HEK293T (cell line): ENCODE measurements around the gene GPR33.

ENCODE experiments used
- CTCF ChIA-PET: fragments of 350-600 bp; formaldehyde crosslinking; extraction: SDS; loops from one replicate; lab custom pipeline; 2021; ENCODE audit warnings: antibody characterized with exemption, inconsistent platforms; lab: Yijun Ruan, JAX
- POLR2A ChIA-PET: fragments of 350-600 bp; formaldehyde crosslinking; extraction: SDS; loops from one replicate; lab custom pipeline; 2020; ENCODE audit warnings: antibody characterized with exemption, inconsistent platforms; lab: Yijun Ruan, JAX
- DNase-seq: peaks from one replicate; pipeline ENCODE4 v3.0.0; 2012; ENCODE audit warnings: mixed read lengths; ENCODE audit errors: extremely low spot score
- ARNT ChIP-seq: fragments of 450-650 bp; IDR thresholded peaks from 2 replicates; pipeline ENCODE4 v1.6.1; 2017; ENCODE audit warnings: mild to moderate bottlenecking
- BHLHE40 ChIP-seq: fragments of 450-650 bp; IDR thresholded peaks from 2 replicates; pipeline ENCODE4 v1.6.1; 2016; ENCODE audit warnings: mild to moderate bottlenecking, moderate library complexity, borderline replicate concordance
- CTBP1 ChIP-seq: fragments of 450-650 bp; IDR thresholded peaks from 2 replicates; pipeline ENCODE4 v1.6.1; 2016; ENCODE audit warnings: borderline replicate concordance
- ELF4 ChIP-seq: fragments of 450-650 bp; IDR thresholded peaks from 2 replicates; pipeline ENCODE4 v1.6.1; 2017; ENCODE audit warnings: antibody characterized with exemption
- FOXA1 ChIP-seq: fragments of 450-650 bp; IDR thresholded peaks from 2 replicates; pipeline ENCODE4 v1.6.1; 2016; ENCODE audit warnings: mild to moderate bottlenecking
- FOXK2 ChIP-seq: fragments of 450-650 bp; IDR thresholded peaks from 2 replicates; pipeline ENCODE4 v1.6.1; 2016; ENCODE audit warnings: mild to moderate bottlenecking
- FOXM1 ChIP-seq: fragments of 450-650 bp; IDR thresholded peaks from 2 replicates; pipeline ENCODE4 v1.6.1; 2017; ENCODE audit warnings: mild to moderate bottlenecking, borderline replicate concordance
- HDGF ChIP-seq: fragments of 450-650 bp; IDR thresholded peaks from 2 replicates; pipeline ENCODE4 v1.6.1; 2017; ENCODE audit warnings: antibody characterized with exemption, borderline replicate concordance
- L3MBTL2 ChIP-seq: fragments of 450-650 bp; conservative IDR thresholded peaks from 2 replicates; pipeline ENCODE4 v1.6.1; 2016; ENCODE audit warnings: mild to moderate bottlenecking
- LEF1 ChIP-seq: fragments of 450-650 bp; IDR thresholded peaks from 2 replicates; pipeline ENCODE4 v1.6.1; 2017; ENCODE audit warnings: mild to moderate bottlenecking, borderline replicate concordance
- NFRKB ChIP-seq: fragments of 450-650 bp; IDR thresholded peaks from 2 replicates; pipeline ENCODE4 v1.6.1; 2016; ENCODE audit warnings: mild to moderate bottlenecking, moderate library complexity
- SP1 ChIP-seq: fragments of 450-650 bp; IDR thresholded peaks from 2 replicates; pipeline ENCODE4 v1.6.1; 2017
- SUZ12 ChIP-seq: fragments of 450-650 bp; IDR thresholded peaks from 2 replicates; pipeline ENCODE4 v1.6.1; 2016; ENCODE audit warnings: mild to moderate bottlenecking
- TARDBP ChIP-seq: fragments of 450-650 bp; IDR thresholded peaks from 2 replicates; pipeline ENCODE4 v1.6.1; 2016
- ZNF384 ChIP-seq: fragments of 450-650 bp; IDR thresholded peaks from 2 replicates; pipeline ENCODE4 v1.6.1; 2016
- TF ChIP-seq, protein P1 (sequence below): fragments of 450-650 bp; IDR thresholded peaks from 2 replicates; pipeline ENCODE4 v1.6.1; 2016

Gene GPR33

DNA sequence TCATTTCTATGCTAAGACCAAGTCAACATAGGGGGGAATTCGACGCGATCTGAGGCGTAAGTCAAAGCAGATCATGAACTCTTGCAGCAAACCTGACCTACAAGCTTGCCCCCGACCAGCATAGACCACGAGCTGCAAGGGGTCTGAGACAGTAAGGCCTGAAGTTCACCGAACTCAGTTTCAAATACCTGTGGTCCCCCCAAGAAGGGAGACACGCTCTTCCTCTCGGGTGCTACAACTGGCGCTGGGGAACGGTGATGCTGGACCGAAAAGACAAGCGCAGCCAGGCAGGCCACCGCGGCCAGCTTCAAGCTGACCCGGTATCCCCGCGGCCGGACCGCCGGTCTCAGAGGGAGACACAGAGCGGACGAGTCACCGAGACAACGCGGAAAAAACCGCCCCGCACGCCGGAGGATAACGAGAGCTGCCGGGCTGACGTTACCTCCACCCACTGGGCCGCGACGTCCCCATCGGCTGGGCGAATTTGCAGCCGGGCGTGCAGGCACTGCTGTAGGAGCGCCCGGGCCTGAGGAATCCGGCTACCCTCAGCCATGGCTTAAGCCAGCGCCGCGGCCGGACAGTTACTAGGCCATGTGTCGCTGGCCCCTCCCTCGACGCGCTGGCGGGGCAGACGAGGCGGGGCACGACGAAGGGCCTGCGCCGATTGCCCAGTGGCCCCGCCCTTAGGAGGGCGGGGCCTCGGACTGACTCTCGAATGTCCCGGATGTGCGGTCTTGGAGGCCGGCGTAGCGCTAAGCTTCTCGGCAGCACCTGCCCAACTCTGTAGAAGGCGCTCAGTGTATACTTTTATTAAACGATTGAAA lies 30.8 kb downstream of the GPR33 start, which contains the start of gene DTD2:
DTD2 (minus strand) TSS at position 666 of the 824 bp plus-strand sequence; CDS start at position 553, 113 bp downstream.
- CTCF ChIA-PET, result interaction anchor here (0.5 to 0.7 kb wide), 3 partner anchors 36 to 795 kb away, joined by 3 read pairs; no protein-coding TSS in a partner anchor
- DNase-seq, result peak; percentile 95
- TF ChIP-seq ELF4, result peak; percentile 33; the same call in 1 of the 2 replicates
- no peak for TF ChIP-seq HDGF
- TF ChIP-seq L3MBTL2, result peak; percentile 55
- no peak for TF ChIP-seq TARDBP
- TF ChIP-seq FOXM1, result no peak
- TF ChIP-seq FOXK2, result no peak
- no peak for TF ChIP-seq ARNT
- POLR2A ChIA-PET, result interaction anchor here (0.6 to 3.1 kb wide), 6 partner anchors 9 to 106 kb away, joined by 3 to 24 read pairs (median 4); partner anchors contain the start of gene HEATR5A

DNA sequence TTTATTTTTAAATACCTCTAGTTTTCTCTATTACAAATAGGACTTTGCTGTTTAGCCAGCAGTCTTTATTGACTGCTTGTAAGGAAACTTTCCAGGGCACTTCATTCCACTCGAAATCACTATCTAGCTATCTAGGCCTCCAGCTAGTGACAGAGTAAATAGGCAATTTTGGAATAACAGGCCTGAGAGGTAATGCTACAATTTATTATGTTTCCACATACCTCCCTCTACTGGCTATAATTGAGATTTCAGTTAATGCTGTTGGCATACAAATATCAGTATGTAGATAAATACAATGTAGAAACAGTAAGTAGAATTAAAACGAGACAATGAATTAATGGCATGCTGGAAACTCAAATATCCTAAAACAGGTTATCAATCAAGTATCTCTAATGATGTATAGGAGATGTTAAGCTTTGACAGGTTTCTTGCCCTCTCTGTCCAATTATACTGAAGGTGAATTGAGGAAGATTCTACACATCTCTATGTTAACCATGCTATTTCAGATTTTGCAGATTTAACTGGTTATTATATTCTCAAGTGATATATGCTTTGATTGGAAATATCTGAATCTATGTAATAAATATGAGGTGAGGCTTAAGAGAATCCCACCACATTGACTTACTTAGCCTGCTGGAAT lies 37.7 kb downstream of the GPR33 start:
- TF ChIP-seq FOXK2, result no peak
- no peak for TF ChIP-seq SUZ12
- TF ChIP-seq ELF4, result no peak
- TF ChIP-seq LEF1, result no peak
- no peak for TF ChIP-seq FOXM1
- TF ChIP-seq NFRKB, result no peak
- no peak for TF ChIP-seq FOXA1
- TF ChIP-seq SP1, result no peak
- DNase-seq, result peak; percentile 27
- CTCF ChIA-PET, result interaction anchor here (0.7 kb wide), 1 partner anchor 11 kb away, joined by 5 read pairs; no protein-coding TSS in a partner anchor
- POLR2A ChIA-PET, result interaction anchor here (0.8 to 1.0 kb wide), 2 partner anchors 29 to 243 kb away, joined by 3 read pairs; partner anchors contain the start of genes HEATR5A and HECTD1

DNA sequence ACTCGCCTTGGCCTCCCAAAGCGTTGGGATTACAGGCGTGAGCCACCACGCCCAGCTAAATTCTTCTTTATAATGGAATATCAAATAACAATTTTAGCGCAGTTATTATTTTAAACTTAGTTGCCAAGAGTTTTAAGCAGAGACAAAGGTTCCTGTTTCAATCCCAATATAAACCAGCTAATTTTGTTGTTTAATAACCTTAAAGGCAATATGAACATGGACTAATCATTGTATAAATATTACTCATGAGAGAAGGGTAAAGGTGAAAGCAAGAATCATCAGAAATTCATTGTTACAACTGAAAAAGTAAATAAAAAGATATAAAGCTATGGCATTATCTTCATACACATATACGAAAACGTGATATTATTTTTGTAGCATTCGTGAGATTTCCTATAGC lies 38.7 kb downstream of the GPR33 start:
- ChIA-PET POLR2A (interaction anchor here (0.8 to 1.7 kb wide), 3 partner anchors 8 to 242 kb away, joined by 3 to 7 read pairs (median 3); partner anchors contain the start of genes DTD2, HEATR5A and HECTD1), CTCF (interaction anchor here (0.7 kb wide), 1 partner anchor 10 kb away, joined by 5 read pairs; no protein-coding TSS in a partner anchor)
- TF ChIP-seq NFRKB, result no peak
- TF ChIP-seq ZNF384, result no peak
- no peak for TF ChIP-seq CTBP1
- TF ChIP-seq SUZ12, result no peak
- TF ChIP-seq TARDBP, result no peak
- DNase-seq, result no peak

DNA sequence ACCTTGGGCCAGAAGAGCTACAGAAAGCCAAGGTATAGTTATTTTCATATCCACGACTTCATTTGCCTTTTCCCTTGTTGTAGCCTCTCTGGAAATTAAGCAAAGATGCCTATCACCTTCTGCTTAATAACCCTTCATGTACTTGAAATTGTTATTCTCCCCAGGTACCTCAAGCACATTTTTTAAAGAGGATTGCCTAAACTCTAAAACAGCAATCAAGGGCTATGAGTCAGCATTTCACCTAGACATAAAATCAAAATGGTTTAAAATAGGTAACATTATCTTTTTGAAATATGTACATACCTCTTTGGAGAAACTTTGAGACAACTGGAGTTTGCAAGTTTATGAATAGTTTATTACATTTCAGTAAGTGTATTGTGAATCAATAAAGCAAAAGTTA lies 42.1 kb downstream of the GPR33 start:
- ChIA-PET POLR2A (interaction anchor here (0.9 to 1.0 kb wide), 2 partner anchors 12 to 25 kb away, joined by 3 to 5 read pairs; partner anchors contain the start of genes DTD2 and HEATR5A), CTCF (interaction anchor here (0.6 kb wide), 1 partner anchor 44 kb away, joined by 3 read pairs; no protein-coding TSS in a partner anchor)

DNA sequence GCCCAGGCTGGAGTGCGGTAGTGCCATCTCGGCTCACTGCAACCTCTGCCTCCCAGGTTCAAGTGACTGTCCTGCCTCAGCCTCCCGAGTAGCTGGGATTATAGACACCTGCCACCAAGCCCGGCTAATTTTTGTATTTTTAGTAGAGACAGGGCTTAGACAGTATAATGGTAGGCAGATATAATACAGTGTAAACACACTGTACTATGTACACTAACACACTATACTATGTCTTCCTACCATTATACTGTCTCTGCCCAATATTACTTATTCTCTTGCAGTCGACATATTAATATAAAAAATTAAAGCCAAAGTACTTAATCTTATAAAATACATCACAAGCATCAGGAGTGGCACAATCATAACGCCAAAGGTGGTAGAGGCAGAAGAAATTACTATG lies 45.6 kb downstream of the GPR33 start:
- TF ChIP-seq, protein P1, sequence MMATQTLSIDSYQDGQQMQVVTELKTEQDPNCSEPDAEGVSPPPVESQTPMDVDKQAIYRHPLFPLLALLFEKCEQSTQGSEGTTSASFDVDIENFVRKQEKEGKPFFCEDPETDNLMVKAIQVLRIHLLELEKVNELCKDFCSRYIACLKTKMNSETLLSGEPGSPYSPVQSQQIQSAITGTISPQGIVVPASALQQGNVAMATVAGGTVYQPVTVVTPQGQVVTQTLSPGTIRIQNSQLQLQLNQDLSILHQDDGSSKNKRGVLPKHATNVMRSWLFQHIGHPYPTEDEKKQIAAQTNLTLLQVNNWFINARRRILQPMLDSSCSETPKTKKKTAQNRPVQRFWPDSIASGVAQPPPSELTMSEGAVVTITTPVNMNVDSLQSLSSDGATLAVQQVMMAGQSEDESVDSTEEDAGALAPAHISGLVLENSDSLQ, result no peak
- no peak for TF ChIP-seq TARDBP
- TF ChIP-seq SUZ12, result no peak
- TF ChIP-seq FOXK2, result no peak
- TF ChIP-seq ELF4, result no peak
- no peak for TF ChIP-seq LEF1
- TF ChIP-seq L3MBTL2, result no peak
- no peak for TF ChIP-seq FOXA1
- no peak for TF ChIP-seq ARNT
- TF ChIP-seq ZNF384, result no peak
- no peak for DNase-seq
- CTCF ChIA-PET, result interaction anchor here (0.7 to 0.8 kb wide), 2 partner anchors 10 to 879 kb away, joined by 4 read pairs; no protein-coding TSS in a partner anchor
- POLR2A ChIA-PET, result no interaction called here

More for the DNA sequence above, 42.1 kb downstream of the GPR33 start:
- no peak for DNase-seq
- no peak for TF ChIP-seq HDGF

DNA sequence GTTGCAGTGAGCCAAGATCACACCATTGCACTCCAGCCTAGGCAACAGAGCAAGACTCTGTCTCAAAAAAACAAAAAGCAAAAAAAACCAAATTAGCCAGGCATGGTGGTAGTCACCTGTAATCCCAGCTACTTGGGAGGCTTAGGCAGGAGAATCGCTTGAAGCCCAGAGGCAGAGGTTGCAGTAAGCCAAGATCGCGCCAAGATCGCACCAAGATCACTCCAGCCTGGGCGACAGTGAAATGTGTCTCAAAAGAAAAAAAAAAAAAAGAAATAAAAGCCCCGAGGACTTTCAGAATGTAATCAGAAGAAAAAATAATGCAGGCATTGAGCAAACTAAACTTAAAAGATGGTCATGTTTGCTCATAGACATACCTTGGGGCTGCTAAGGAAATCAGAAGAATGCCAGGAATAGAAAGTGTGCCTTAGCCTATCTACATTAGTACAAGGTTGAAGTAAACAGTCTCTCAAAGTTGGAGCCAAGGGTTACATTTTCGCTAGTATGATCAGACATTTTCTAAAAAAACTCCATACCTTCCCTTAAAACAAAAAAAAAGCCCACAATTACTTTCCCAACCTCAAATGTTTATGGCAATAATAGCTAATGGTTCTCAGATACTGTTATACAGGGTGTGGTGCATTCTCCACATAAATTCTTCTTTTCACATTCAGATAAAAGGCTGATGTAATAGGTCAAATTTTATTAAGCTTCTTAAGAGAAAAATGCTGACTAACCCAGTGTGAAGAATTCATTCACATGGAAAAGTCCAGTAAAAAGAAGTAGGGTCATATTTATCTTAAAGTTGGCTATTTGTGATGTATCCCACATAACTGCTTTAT lies 46.3 kb downstream of the GPR33 start:
- DNase-seq, result no peak
- ChIA-PET CTCF (interaction anchor here (0.7 to 0.8 kb wide), 2 partner anchors 11 to 879 kb away, joined by 4 read pairs; no protein-coding TSS in a partner anchor), POLR2A (no interaction called here)
- no peak for TF ChIP-seq TARDBP
- TF ChIP-seq NFRKB, result no peak
- no peak for TF ChIP-seq SUZ12
- no peak for TF ChIP-seq ZNF384
- TF ChIP-seq ARNT, result no peak
- TF ChIP-seq FOXM1, result no peak
- no peak for TF ChIP-seq SP1
- TF ChIP-seq BHLHE40, result no peak
- TF ChIP-seq FOXK2, result no peak
- no peak for TF ChIP-seq LEF1
- TF ChIP-seq HDGF, result no peak
- no peak for TF ChIP-seq ELF4
- TF ChIP-seq, protein P1, result no peak
- TF ChIP-seq CTBP1, result no peak
- TF ChIP-seq FOXA1, result no peak
